PC-9 (cell line): ENCODE results near the gene PRSS1.
"Not testable (repeated sequence)": the region's sequence is repeated elsewhere in the genome, so short reads cannot be mapped to it uniquely, and the experiment has no call there.

Experiments
- CTCF ChIP-seq: fragments of 200-600 bp; sonication (generic); conservative IDR thresholded peaks from 2 replicates; pipeline ENCODE4 v1.6.1; 2017; ENCODE audit warnings: mixed run types, antibody characterized with exemption, mild to moderate bottlenecking, moderate library complexity
- EZH2 ChIP-seq: fragments of 200-600 bp; sonication (generic); IDR thresholded peaks from 2 replicates; pipeline ENCODE4 v1.8.0; 2017; ENCODE audit warnings: antibody characterized with exemption, low read depth

- not testable (repeated sequence) for TF ChIP-seq CTCF, EZH2
Observed at GRCh38 chr7:142761606-142762005, 12.3 kb downstream of the PRSS1 start.
